DND-41 (cell line): ENCODE measurements around the gene HDAC4.

Source experiments
- EZH2 ChIP-seq: IDR thresholded peaks from 3 replicates; pipeline ENCODE4 v1.6.1; 2012; ENCODE audit warnings: borderline replicate concordance, low read depth, mild to moderate bottlenecking, moderate library complexity, low read length, inconsistent platforms; ENCODE audit not compliant: severe bottlenecking
- TF ChIP-seq, protein P1 (sequence below): IDR thresholded peaks from 2 replicates; pipeline ENCODE4 v1.5.1; 2012; ENCODE audit warnings: borderline replicate concordance, low read length, moderate library complexity, mild to moderate bottlenecking; ENCODE audit not compliant: poor library complexity, severe bottlenecking; ENCODE audit errors: extremely low read depth

- TF ChIP-seq EZH2, result no peak
- TF ChIP-seq, protein P1, sequence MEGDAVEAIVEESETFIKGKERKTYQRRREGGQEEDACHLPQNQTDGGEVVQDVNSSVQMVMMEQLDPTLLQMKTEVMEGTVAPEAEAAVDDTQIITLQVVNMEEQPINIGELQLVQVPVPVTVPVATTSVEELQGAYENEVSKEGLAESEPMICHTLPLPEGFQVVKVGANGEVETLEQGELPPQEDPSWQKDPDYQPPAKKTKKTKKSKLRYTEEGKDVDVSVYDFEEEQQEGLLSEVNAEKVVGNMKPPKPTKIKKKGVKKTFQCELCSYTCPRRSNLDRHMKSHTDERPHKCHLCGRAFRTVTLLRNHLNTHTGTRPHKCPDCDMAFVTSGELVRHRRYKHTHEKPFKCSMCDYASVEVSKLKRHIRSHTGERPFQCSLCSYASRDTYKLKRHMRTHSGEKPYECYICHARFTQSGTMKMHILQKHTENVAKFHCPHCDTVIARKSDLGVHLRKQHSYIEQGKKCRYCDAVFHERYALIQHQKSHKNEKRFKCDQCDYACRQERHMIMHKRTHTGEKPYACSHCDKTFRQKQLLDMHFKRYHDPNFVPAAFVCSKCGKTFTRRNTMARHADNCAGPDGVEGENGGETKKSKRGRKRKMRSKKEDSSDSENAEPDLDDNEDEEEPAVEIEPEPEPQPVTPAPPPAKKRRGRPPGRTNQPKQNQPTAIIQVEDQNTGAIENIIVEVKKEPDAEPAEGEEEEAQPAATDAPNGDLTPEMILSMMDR, result no peak
Observed at GRCh38 chr2:239018271-239019182, 382.3 kb downstream of the HDAC4 start.
